ENCODE data around the gene MYOM3. TPM values are rescaled to one million over a fixed set of nuclear protein-coding genes. Genes with fewer than 3 reads are reported as not detected.
"Not testable (repeated sequence)": the region's sequence is repeated elsewhere in the genome, so short reads cannot be mapped to it uniquely, and the experiment has no call there.

The MYOM3 gene
- total RNA-seq, 1 donor from 2014 or later = 340 TPM

- peak overlapping the region in 1 of 3 donors; percentile 25 for H3K4me3 ChIP-seq (ENCODE audit: low read length in 3 of 3)
- peaks cover 38 to 44% (median 41%) of the 10 kb centered on the region in 3 donors for H3K4me1 ChIP-seq (ENCODE audit: control insufficient read depth in 3 of 3, insufficient read depth in 3 of 3, low read length in 3 of 3)
- H3K27ac ChIP-seq (ENCODE audit: low read depth, low read length) = peak overlapping the region; percentile 97
- peak overlapping the region; percentile 45 to 66 (median 62) for H3K9ac ChIP-seq (ENCODE audit: low read depth in 1 of 3, low read length in 3 of 3)
- H3K9me3 ChIP-seq (ENCODE audit: control insufficient read depth in 3 of 3, low read length in 3 of 3) = no peaks in the 10 kb centered on the region
- no peaks in the 10 kb centered on the region for H3K27me3 ChIP-seq (ENCODE audit: control insufficient read depth in 3 of 3, insufficient read depth in 3 of 3, low read length in 3 of 3)
- H3K36me3 ChIP-seq (ENCODE audit: control insufficient read depth in 3 of 3, insufficient read depth in 3 of 3, low read length in 3 of 3) = no peaks in the 10 kb centered on the region
Measured at GRCh38 chr1:24015221-24016210, 96.4 kb downstream of the MYOM3 start.

GRCh38 chr1:24012878-24013277, 99.1 kb downstream of the MYOM3 start:
- not testable (repeated sequence) for H3K27me3 ChIP-seq (ENCODE audit: control insufficient read depth in 3 of 3, insufficient read depth in 3 of 3, low read length in 3 of 3); H3K9me3 ChIP-seq (ENCODE audit: control insufficient read depth in 3 of 3, low read length in 3 of 3); H3K9ac ChIP-seq (ENCODE audit: low read depth in 1 of 3, low read length in 3 of 3); H3K36me3 ChIP-seq (ENCODE audit: control insufficient read depth in 3 of 3, insufficient read depth in 3 of 3, low read length in 3 of 3); H3K4me3 ChIP-seq (ENCODE audit: low read length in 3 of 3); H3K27ac ChIP-seq (ENCODE audit: low read depth, low read length)
- peaks cover 23 to 30% (median 23%) of the 10 kb centered on the region in 3 donors for H3K4me1 ChIP-seq (ENCODE audit: control insufficient read depth in 3 of 3, insufficient read depth in 3 of 3, low read length in 3 of 3)

DNA sequence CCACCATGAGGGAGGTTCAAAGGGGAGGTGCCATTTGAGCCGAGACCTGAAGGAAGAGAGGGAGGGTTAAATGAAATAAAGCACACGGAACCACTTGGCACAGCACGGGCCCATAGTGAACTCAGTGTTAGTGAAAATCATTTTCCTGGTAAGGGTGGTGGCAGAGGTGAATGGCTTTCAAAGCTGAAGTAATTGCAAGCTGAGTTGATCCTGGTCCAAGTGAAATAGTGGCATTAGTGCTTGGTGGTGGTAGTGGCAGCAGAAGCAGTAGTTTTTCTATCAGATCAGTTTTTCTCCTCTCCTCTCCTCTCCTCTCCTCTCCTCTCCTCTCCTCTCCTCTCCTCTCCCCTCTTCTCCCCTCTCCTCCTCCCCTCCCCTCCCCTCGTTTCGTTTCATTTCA, 101.3 kb downstream of the MYOM3 start:
- no peaks in the 10 kb centered on the region for H3K27me3 ChIP-seq (ENCODE audit: control insufficient read depth in 3 of 3, insufficient read depth in 3 of 3, low read length in 3 of 3)
- H3K4me1 ChIP-seq (ENCODE audit: control insufficient read depth in 3 of 3, insufficient read depth in 3 of 3, low read length in 3 of 3) = peaks cover 6 to 13% (median 10%) of the 10 kb centered on the region in 3 donors
- H3K9ac ChIP-seq (ENCODE audit: low read depth in 1 of 3, low read length in 3 of 3) = no peak overlapping the region
- no peaks in the 10 kb centered on the region for H3K36me3 ChIP-seq (ENCODE audit: control insufficient read depth in 3 of 3, insufficient read depth in 3 of 3, low read length in 3 of 3)
- H3K9me3 ChIP-seq (ENCODE audit: control insufficient read depth in 3 of 3, low read length in 3 of 3) = no peaks in the 10 kb centered on the region
- H3K4me3 ChIP-seq (ENCODE audit: low read length in 3 of 3) = no peak overlapping the region
- H3K27ac ChIP-seq (ENCODE audit: low read depth, low read length) = no peak overlapping the region

- Histone ChIP-seq H3K9ac (ENCODE audit: low read depth in 1 of 3, low read length in 3 of 3) (no peak overlapping the region), H3K27me3 (ENCODE audit: control insufficient read depth in 3 of 3, insufficient read depth in 3 of 3, low read length in 3 of 3) (no peaks in the 10 kb centered on the region), H3K4me3 (ENCODE audit: low read length in 3 of 3) (no peak overlapping the region), H3K9me3 (ENCODE audit: control insufficient read depth in 3 of 3, low read length in 3 of 3) (no peaks in the 10 kb centered on the region), H3K36me3 (ENCODE audit: control insufficient read depth in 3 of 3, insufficient read depth in 3 of 3, low read length in 3 of 3) (no peaks in the 10 kb centered on the region), H3K27ac (ENCODE audit: low read depth, low read length) (no peak overlapping the region), H3K4me1 (ENCODE audit: control insufficient read depth in 3 of 3, insufficient read depth in 3 of 3, low read length in 3 of 3) (peaks cover 3 to 6% (median 5%) of the 10 kb centered on the region in 3 donors)
Measured at GRCh38 chr1:24009406-24009805, 102.5 kb downstream of the MYOM3 start.

DNA sequence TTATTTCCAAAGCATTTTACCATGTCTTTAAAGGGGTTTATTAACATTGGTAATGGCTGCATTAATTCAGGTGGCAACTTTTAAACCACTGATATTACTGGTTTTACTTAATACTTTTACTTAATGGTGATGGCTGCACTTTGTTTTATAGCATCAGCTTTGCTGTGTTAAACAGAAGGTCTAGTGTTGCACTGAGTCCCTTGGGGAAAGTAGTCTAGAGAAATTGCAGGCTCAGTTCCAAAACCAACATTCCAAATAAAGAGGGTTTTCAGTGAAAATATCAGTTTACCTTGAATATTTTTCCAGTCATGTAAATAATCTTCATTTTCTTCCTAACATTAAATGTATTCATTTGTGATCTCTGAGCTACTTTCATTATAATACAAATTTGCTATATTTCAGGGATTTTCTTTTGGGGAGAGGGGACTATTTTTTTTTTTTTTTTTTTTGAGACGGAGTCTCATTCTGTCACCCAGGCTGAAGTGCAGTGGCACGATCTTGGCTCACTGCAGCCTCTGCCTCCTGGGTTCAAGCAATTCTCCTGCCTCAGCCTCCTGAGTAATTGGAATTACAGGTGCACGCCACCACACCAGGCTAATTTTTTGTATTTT, 103.3 kb downstream of the MYOM3 start:
- not testable (repeated sequence) for H3K27me3 ChIP-seq (ENCODE audit: control insufficient read depth in 3 of 3, insufficient read depth in 3 of 3, low read length in 3 of 3); H3K36me3 ChIP-seq (ENCODE audit: control insufficient read depth in 3 of 3, insufficient read depth in 3 of 3, low read length in 3 of 3); H3K4me3 ChIP-seq (ENCODE audit: low read length in 3 of 3); H3K27ac ChIP-seq (ENCODE audit: low read depth, low read length); H3K9me3 ChIP-seq (ENCODE audit: control insufficient read depth in 3 of 3, low read length in 3 of 3); H3K9ac ChIP-seq (ENCODE audit: low read depth in 1 of 3, low read length in 3 of 3)
- H3K4me1 ChIP-seq (ENCODE audit: control insufficient read depth in 3 of 3, insufficient read depth in 3 of 3, low read length in 3 of 3) = peaks cover 7 to 13% (median 8%) of the 10 kb centered on the region in 3 donors

- Histone ChIP-seq H3K27me3 (ENCODE audit: control insufficient read depth in 3 of 3, insufficient read depth in 3 of 3, low read length in 3 of 3) (no peaks in the 10 kb centered on the region), H3K4me3 (ENCODE audit: low read length in 3 of 3) (no peak overlapping the region), H3K36me3 (ENCODE audit: control insufficient read depth in 3 of 3, insufficient read depth in 3 of 3, low read length in 3 of 3) (no peaks in the 10 kb centered on the region), H3K27ac (ENCODE audit: low read depth, low read length) (no peak overlapping the region), H3K9me3 (ENCODE audit: control insufficient read depth in 3 of 3, low read length in 3 of 3) (no peaks in the 10 kb centered on the region), H3K9ac (ENCODE audit: low read depth in 1 of 3, low read length in 3 of 3) (no peak overlapping the region), H3K4me1 (ENCODE audit: control insufficient read depth in 3 of 3, insufficient read depth in 3 of 3, low read length in 3 of 3) (peaks cover 15 to 22% (median 16%) of the 10 kb centered on the region in 3 donors)
Measured at GRCh38 chr1:24007079-24007478, 104.9 kb downstream of the MYOM3 start.

Other genes starting within 250 kb of the MYOM3 start
- gene FUCA1, start 243.8 kb downstream of the MYOM3 start, total RNA-seq = 21.9 TPM
- under 0.01 TPM for gene CNR2, start 198.8 kb downstream of the MYOM3 start, total RNA-seq
- 62.6 TPM for gene PNRC2, start 152.3 kb downstream of the MYOM3 start, total RNA-seq
- 65.2 TPM for gene SRSF10, start 131.8 kb downstream of the MYOM3 start, total RNA-seq
- gene IL22RA1, start 31.0 kb upstream of the MYOM3 start, total RNA-seq = not detected
- gene IFNLR1, start 75.2 kb upstream of the MYOM3 start, total RNA-seq = not detected
- not detected for gene GRHL3, start 207.2 kb upstream of the MYOM3 start, total RNA-seq

Data from skeletal muscle tissue (tissue), 4 donors.